Glomerular visceral epithelial cell (primary cell): Measurements from ENCODE around the gene DEGS2.

ENCODE experiments used
- DNase-seq: peaks from one replicate; pipeline ENCODE4 v3.0.0-alpha.2; 2016; ENCODE audit errors: extremely low spot score

Gene DEGS2

DNA sequence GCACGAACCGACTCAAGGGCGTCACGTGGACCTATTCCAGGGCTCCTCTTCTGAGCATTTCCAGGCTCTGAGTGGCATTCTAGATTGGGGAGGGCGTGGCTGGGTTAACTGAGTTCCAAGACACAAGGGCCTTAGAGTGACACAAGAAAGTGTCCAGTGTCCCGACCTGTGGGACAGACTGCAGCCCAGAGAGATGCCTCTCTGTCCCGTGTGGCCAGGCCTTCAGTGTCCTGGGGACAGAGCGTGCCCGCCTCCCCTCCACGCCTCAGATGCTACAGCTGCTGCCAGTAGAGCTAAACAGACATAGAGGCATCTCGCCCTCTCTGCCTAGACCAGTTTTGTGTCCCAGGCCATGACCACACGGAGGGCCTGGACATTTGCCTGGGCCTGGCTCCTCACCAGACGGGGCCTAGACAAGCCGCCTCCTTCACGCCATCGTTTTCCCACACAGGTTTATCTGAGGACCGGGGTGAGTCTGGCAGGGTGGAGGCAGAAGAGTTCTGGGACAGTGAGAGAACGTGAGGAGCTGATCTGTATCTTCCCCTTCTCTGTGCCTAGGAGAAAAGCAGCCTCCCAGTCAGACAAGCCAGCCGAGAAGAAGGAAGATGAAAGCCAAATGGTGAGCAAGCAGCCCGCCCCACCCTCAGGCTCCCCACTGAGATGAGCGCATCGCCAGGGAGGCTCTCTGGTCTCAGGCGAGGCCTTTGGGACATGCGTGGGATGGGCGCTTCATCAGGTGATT is 27.1 kb downstream of the DEGS2 start:
- no peak for DNase-seq

DNA sequence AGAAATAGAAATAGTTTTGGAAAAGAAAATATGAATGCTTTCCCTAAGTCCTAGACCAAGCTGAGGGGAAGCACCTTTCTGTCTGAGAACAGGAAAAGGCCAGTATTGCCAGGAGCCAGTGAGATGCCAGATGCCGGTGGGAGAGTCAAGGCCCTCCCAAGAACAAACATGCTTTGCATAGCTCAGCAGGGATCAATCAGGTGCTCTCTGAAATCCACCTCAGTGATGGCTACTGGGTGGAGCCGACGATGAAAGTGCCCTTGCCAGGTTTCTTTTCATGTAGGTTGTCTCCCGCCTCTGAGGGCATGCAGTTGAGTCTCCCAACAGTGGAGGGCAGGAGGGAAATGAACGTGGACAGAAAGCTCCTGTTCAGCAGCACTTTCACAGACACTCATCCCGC is 28.3 kb downstream of the DEGS2 start:
- DNase-seq: no peak

DNA sequence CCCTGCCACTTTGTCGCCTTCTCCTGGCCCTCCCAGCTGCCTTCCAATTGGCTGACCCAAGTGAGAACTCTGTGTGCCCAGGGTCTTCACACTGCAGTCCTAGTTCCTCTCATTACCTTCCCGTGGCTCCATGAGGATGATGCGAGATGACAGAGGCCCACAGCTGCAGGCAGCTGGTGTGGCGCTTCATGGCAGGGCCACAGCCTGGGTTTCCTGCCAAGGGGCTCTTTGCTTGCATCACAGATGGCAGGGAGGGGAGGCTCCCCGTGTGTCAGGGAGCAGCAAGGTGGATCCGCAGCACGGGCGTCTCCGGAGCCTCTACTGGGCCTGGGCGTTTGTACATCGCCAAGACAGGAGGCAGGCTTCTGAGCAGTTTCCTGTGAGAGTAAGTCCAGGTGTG is 28.9 kb downstream of the DEGS2 start:
- DNase-seq: no peak

DNA sequence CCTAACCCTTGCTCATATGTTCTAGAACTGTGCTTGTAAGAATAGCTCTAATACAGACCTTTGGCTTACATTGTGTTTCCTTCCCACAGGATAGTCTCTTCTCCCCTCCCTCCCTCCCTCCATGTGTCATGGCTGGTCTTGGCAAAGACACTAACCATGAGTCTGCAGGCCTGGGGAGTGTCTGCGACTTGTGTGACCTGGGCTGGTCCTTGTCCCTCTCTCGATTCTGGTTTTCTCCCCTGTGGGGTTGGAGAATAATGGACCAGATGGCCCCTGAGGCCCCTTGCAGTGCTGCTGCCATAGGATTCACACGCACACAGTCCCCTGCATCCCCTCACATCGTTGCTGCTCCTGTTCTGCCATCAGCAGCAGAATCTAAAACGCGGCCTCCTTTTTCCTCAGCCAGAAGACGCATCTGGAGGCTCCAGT is 30.3 kb downstream of the DEGS2 start:
- DNase-seq: no peak

DNA sequence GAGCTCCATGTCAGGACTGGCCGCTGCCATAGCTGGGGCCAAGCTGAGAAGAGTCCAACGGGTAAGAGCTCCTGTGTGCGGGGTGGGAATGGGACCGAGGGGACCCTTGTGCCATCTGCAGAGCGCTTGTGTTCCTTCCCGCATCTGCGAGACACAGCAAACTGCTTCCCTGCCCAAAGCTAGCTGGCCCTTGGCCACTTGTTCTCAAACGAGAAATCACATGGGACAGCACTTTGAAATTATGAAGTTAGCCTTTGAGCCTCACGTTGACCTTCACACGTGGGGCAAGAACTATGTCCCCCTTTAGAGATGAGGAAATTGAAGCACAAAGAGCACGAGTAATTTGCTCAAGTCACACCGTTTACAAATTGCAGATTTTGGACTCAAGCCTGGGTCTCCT is 30.8 kb downstream of the DEGS2 start:
- DNase-seq: no peak

DNA sequence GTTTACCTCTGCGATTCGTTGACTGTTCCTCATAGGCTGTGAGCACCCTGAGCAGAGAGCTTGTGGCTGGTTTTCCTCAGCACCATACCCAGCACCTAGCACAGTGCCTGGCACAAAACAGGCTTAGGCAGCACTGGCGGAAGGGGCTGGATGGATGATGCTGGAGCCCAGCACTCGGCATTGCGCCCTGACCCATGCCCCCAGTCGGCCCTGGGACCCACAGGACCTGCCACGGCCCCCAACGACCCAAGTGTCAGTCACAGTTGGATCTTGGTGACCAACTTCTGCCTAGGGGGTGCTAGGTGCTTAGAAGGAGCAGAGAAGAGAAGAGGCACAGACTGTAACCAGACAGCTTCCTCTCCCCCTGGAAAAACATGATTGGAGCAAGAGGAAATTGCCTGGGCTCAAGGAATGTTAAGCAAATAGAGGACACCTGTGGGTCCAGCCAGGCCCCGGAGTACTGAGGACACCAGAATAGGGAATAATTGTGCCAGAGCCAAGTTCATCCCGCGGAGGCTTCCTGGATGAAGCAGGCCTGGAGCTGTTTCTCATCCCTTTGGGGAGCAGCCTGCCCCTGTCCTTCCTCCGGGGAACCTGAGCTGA is 31.5 kb downstream of the DEGS2 start:
- no peak for DNase-seq

DNA sequence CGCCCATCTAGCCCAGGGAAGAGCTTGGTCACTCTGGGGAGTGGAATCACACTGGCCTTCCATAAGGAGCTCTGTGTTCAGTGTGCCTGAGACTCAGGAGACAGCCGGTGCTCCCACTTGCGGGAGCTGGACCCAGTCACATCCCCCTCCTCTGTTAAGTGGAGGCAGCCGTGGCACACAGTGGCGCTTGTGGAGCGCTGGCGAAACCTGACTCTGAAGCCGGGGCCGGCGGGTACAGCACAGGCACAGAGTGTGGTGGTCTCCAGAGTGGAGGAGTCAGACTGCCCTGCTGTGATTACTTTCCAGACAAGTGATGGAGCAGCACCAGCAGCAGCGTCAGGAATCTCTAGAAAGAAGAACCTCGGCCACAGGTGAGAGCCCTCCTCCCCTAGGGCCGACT is 33.0 kb downstream of the DEGS2 start:
- DNase-seq: no peak

DNA sequence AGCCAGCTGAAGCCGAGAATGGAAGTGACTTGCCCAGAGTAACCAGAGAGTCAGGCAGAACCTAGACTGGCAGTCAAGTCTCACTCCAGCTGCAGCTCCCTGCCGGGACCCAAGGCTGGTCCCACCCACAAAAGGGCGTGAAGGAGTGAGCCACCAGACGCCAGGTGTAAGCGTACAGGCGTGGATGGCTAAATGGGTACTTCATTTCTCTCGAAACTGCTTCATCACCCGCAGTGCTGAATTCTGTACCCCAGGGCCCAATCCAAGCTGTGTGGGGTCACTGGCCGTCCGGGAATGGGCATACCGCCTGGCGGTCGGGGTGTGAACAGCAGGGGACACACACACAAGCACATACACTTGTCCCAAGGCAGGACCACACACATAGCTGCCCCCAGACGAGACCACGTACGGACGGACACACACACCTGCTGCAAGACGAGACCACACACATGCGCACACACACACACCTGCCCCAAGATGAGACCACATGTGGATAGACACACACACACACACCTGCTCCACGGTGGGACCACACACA is 34.8 kb downstream of the DEGS2 start:
- DNase-seq: no peak

DNA sequence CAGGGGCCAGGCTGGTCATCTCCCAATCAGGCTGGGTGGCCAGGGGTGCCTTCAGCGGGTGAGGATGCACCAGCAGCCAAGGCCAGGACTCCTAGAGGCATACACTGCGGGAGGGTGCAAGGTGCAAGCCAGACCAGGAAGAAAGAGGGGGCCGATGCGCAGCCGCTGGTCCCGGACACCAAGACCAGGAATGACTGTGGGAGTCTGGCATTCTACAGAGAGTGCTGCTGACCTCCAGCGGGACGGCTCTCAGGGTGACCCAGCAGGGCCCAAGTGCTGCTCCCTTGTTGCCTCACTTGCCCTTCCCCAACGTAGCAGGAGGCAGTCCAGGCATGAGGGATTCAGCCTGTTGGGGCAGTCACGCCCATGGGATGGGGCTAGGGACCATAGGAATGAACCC is 35.8 kb downstream of the DEGS2 start:
- DNase-seq: no peak

DNA sequence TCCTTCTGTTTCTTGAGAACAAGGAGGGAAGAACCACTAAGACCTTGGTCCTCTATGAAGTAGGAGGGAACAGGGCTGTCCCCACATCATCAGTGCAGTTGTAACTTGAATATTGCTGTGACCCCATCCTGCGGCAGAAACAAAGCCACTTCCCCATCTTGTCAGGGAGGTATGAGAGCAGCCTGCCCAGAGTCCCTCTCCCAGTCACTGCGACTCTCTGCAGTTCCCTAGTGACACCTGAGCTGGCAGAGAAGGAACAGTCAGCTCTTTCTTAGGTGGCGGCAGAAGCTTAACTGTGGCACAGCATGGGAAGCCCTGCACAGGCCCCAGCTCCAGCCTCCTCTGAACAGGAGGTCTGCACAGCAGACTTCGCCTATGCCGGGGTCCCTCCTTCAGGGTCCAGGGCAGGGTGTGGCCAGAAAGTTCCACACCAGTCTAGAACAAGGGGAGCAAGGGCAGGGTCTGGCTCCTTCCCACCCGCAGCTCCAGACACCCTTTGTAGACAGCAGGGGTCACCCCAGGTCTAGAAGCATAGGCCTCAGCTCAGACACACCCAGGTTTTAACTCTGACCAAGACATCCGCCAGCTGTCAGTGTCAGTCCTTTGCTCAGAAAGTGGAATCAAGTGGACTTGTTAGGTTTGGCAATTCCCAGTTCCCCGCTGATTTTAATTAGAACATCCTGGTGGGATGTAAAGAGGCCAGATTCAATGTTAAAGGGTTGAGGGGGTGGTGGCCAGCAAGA is 36.8 kb downstream of the DEGS2 start:
- DNase-seq: no peak

DNA sequence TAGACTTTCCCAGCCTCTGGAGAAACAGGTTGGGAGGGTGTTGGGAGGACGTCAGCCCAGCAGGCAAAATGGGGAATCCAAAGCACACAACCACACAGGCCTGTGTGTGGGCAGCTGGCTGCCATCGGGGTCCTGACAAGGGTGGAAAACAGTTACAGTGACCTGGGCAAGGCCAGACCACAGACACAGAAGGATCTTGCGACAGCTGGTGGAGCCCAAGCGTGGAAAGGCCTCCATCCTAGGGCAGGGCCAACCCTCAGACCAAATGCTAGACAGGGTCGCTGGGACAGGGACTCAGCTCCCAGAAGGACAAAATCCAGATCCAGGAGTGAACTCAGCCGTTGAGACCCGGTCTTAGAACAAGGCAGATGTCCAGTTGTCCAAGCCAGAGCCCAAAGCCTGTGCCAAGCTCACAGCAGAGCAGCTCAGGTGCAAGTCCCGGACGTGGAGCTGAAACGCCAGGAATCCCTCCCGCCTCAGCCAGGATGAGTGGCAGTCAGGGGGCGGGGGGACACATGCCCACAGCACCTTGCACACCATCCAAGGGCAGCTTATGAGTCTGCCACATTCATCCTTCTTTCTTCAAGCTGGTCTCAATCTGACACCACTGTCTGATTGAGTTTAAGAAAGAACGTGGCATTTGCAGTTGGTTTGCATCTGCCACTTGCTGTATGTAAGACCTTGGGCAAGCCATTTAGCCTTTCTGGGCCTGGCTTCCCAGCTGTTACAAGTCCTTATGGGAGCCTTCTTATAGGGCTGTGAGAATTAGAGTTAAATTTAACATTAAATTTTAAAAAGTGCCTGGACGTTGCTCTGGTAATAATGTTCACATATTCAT is 37.6 kb downstream of the DEGS2 start:
- no peak for DNase-seq

DNA sequence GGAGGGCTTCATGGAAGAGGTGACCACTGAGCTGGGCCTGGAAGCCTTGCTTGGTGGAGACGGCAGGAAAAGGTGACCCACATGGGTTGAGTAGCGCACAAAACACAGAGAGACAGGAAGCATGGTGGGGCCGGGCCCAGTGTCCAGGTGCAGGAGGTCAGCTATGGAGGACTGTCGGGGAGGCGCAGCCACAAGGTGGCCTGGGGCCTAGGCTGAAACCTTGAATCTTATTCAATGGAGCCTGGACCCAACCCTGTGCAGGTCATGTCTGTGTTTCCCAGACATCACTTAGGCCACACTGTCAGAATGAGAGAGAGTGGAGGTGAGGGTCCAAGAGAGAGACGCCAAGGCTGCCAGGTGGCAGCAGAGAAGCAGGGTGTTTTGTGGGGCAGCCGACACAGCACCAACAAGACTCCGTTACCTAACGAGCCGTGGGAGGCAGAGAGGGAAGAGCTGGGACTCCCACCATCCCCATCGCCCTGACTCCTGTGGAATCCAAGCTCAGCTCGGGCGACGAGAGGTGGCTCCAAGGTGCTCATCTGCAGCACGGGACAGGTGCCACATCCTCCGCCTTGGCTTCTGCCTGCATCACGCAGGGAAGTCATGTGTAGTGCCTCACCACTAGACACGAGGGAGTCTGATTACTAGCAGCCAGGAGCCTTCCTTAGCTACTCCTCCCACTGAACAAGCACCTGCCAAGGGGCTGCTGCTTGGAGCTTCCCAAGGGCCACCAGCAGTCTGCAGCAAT is 38.7 kb downstream of the DEGS2 start:
- DNase-seq: no peak

DNA sequence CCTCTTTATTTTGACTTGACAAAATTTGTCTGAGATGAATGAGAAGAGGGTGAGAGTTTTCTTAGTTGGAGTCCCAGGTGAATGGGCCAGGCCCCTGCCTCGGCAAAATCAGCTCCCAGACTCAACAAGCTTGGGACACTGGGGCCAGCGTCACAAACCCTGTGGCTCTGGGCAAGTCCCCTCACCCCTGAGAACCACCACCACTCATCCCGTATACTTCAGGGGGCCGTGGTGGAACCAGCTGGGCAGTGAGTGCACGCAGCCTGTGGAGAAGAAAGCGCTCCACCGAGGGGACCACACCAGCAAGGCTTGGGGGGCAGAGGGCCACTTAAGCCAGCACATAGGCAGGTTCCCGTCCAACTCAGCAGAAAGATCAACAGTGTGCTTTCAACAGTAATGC is 40.2 kb downstream of the DEGS2 start:
- DNase-seq: no peak

DNA sequence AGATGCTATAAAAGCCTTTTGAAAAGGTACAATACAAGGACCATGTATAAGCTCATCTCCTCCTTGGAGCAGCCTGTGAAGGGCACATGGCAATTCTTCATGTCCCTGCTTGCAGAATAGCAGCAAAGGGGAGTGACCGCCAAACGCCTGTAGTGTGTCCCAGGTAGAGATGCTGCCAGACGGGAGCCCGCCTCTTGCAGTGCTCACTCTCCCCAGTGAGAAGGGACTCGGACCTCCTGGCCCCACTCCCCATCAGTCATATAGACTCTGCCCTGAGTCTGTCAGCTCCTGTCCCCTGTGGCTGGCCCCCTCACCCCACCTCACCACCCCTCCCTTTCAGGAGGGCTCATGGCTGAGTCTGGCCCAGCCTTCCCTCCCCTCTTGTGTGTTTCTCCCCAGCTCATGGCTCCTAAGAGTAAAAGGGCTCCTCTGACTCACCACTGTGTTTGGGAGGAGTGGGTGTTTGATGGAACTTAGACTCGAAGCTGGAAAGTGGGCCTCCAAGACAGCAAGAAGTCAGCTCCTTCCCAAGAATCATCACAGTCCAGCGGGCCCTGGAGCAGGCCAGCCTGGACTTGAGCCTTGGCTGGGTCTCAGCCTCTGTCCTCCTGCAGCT is 40.9 kb downstream of the DEGS2 start:
- DNase-seq: no peak

DNA sequence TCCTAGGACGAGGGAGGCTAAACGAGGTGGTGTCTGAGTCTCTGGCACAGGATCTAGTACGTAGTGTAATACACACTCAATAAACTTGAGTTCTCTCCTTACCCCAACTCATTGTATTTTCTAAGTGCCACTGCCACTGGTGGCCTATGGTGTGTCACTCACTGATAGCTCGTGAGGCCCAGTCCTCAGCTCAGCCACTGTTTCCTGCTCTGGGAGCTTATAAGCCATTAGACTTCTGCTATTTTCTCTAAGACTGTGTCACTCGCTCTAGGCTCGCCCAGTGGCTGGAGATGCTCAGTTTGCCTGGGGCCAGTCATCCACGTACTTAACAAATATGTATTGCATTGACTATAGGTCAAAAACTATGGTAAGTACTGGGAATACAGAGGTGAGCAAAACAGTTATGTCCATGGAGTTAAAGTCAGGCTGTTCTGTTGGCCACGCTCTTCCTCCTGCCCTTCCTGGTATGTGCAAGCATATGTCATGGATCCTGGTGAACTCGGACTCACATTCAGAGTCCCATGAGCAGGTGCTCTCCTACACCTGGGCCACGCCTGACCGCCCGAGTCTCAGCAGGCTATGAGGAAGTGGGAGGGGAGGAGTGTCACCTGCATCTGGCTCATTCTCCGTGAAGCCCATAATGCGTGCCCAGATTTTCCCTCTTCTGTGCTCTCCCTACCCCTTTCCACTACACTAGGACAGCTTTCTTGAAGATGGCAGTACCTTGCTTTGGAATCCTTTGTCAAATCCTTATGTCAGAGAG is 41.6 kb downstream of the DEGS2 start:
- no peak for DNase-seq

DNA sequence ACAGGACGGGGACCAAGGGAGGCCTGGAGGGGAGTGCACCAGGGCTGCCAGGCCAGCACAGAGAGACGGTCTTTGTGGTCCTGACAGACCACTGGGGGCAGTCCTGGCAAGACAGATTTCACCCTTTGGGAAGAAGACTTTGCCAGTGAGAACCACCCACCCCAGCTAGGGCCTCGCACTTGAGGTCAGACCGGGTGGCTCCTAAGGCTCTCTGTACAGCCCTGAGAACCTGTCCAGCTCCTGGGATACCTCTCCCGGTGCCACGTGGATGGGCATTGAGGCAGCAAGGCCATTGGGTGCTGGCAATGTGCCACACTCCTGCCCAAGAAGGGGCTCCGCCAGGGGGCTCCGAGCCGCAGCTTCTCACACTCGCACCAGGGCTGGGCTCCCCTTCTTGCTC is 42.4 kb downstream of the DEGS2 start:
- DNase-seq: no peak

DNA sequence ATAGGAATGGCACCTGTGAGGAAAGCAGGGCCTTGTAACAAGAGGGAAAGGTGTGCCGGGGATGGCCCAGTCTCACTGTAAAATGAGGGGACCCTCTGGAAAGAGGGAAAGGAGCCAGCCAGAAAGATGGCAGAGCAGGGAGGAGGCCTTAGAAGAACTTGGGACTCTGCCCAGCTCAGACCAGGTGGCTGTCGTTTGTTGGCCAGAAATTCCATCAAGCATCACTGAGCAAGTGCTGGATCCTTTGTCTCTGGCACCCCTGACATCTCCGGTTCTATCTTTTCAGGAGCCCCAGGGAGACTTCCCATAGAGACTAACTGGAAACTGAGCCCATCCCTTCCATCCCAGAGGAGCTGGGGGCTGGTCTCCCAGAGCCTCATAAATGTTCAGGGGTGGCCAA is 43.3 kb downstream of the DEGS2 start:
- DNase-seq: no peak

DNA sequence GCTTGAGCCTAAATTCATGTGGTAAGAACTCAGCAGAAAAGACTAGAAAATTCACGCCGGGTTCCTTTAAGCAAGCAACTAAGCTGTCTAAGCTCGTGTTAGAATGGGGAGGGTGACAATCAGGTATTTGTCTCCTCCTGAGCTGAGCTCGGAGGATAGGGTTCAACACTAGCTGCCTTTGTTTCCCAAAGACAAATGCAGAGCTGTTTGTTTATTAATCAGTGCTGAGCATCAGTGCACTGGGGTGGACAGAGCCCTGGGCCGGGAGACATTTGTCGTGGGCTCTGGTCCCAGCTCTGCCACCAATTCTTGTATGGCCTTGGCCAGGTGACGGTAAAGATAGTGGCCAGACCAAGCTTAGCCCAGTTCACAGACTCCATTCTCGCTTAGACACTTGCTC is 43.7 kb downstream of the DEGS2 start:
- no peak for DNase-seq

DNA sequence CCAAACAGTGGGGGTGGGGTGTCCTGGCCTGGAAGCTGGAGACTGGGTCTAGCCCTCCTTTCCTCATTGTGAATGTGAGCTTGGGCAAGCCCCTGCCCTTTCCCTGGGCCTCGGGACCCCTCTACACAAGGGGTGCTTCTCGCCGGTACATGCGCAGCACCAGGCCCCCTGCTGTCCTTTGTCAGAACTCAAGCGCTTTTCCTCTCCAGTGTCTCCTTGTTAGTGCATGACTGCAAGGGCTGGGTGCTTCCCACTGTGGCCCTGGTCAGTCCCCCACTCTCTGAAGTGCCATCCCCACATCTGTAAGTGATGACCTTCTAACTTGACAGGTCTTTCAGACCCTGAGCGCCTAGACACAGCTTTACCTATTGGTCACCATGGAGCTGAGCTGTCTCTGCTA is 44.2 kb downstream of the DEGS2 start:
- no peak for DNase-seq
